NCI-H1417 treated with DMSO at 0.1 percent for 48 hours (cell line): ENCODE measurements around the gene ATG7.
A peak's percentile ranks its signal among the peaks of the same experiment; 100 is the strongest.
"Not testable (repeated sequence)": the region's sequence is repeated elsewhere in the genome, so short reads cannot be mapped to it uniquely, and the experiment has no call there.

Experiments used
- DNase-seq: peaks from one replicate; lab custom pipeline; 2025; lab: John Stamatoyannopoulos, UW

ATG7 gene

DNA sequence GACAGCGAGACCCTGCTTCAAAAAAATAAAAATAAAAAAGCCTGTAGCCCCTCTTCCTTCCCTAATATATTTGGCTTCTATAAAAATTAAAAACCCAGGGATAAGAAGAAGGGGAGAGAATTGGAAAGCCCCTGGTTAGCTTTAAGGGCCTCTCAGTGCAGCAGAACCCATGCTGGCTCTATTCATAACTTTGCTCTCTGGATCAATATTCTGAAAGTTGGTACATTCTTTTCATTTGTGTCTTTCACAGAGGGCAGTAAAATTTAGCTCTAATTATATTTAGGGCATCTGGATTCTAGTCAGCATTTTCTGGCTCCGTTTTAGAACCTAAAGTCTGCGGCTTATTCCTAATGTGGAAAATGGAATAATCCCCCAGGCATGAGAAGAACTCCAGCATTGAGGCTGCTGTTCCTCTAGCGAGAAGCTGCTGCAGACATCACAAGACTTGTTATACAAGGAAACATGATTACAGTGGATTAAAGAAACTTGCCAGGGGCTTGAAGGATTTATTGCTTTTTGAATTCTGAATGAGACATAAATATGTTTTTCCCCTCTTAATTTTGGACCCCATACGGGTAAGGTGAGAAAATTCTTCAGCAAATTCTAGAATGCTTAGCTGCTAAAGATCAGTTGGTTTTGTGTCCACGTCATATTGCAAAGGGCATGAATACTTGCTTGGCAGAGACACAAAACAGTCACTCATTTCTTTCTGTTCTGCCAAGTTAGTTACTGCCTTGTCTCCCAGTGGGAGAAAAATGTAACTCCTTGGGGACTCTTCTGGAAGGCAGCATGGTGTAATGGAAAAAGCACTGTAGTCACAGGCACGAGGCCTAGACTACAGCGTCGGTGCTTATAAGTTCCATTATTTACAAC is 193.8 kb downstream of the ATG7 start:
- no peak for DNase-seq

DNA sequence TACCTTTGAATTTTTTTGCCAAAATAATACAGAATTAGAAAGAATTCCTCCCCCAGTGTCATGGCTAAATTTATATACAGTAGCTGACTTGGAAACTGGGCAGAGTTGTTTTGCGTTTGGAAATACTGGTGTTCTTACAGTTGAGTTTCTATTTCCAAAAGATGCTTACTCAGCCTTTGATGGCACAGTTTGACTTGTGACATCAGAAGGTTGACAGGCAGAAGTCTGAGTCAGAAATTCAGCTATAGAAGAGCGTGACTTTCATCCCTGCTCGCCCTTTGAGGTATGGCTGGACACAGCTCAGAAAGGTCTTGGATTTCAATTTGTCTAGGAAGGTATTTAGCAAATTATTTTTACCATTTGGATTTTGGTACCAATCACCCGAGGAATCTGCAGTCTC is 195.7 kb downstream of the ATG7 start:
- DNase-seq: no peak

DNA sequence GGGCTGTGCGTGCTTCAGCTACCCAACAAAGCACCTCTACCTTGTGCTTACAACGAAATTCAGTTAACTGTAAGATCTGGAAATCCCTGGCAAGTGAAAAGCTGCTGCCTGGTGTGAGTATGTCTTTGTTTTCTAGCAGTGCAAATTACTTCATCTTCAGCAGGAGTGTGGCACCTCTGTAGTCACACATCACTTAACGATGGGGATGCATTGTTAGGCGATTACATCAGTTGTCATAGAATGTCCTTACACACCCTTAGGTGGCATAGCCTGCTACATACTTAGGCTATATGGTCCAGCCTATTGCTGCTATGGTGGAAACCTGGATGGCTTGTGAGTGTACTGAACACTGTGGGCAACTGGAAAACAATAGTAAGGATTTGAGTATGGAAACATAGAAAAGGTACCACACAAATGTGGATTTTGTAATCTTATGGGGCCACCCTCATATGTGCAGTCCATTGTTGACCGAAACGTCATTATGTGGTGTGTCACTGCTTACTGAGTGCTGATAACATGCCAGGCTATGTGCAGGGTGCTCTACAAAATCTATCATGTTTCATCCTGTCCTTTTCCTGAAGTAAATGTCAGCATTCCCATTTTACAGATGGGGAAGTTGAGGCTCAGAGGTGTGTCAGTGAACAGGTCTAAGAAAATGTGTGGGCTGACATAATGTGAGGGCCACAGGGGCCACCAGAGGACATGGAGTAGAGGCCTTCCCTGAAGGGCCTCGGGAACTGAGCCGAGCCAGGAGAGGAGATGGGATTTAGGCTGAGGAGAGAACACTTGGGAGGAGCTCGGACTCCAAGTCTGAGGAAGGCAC is 198.0 kb downstream of the ATG7 start:
- DNase-seq: no peak

DNA sequence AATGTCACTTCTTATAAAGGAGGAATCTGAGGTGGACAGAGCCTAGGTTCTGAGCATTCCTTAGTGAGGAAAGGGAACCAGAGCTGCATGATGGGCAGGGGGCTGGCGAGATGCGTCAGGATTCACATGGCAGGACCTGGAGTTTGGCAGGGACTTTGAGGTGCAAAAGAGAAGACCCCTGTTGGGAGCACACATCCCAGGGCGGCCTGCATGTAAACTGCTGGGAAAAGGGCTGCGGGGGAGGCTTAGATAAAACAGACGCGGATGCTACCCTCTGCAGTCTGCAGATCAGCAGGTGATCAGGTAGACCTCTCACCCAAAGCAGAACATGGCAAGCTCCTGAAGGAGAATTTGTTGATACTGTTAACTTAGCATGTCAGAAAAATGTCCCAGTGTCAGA is 203.1 kb downstream of the ATG7 start:
- no peak for DNase-seq

DNA sequence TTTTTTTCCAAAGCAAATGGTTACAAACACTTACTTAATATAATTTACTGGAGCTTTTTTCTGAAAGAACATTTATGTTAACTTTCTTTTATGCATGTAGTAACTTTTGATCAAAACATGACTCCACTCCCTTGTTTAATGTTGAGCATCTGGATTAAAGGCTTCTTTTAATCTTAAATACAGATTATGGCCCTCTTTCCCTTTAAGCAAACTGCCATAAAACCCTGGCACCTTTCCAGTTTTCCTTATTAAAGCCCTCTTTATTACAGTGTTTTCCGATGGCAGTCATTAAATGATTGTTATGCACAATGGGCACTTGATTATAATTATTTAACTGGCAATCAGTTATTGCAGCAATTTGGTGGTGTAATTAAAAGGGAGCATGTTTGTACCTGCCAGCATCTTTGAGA is 204.5 kb downstream of the ATG7 start:
- DNase-seq: peak; percentile 81

DNA sequence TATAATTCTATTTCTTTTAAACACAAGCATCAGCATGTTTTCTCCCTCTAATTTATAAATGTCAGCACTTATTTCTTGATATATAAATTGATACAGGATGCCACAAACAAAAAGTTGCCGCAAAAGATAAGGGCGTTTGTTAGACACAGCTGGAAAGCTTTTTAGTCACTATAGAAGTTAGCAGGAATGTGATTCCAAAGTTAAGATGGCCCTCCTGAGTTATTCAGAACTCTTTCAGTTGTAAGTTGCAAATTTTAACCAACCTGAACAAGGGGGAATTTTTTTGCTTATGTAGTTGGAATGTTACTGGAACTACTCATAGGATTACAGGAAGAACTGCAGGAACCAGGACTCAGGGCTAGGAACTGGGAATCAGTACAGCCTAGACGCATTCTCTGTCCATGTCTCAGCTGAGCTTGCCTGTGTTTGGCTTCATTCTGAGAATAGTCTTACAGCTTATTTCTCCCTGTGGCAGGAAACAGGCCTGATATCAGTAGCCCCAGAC is 205.3 kb downstream of the ATG7 start:
- DNase-seq: no peak

DNA sequence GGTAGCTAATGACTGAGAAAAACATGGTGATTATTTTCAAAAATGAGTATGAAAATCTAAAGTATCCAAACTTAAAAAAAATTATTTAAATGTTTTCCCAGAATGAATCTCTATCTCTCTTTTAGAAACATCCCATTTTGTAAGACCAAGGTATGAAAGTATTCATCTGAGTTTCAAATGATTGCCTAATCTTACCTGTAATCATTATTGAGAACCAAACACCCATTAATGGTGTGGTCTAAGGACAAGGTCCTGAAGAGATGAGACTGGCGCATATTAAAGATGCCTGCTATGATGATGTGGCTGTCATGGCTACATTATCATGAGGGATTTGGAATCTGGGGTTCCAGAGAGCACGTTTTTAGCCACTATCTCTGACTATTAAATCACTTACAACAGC is 206.0 kb downstream of the ATG7 start:
- DNase-seq: no peak

DNA sequence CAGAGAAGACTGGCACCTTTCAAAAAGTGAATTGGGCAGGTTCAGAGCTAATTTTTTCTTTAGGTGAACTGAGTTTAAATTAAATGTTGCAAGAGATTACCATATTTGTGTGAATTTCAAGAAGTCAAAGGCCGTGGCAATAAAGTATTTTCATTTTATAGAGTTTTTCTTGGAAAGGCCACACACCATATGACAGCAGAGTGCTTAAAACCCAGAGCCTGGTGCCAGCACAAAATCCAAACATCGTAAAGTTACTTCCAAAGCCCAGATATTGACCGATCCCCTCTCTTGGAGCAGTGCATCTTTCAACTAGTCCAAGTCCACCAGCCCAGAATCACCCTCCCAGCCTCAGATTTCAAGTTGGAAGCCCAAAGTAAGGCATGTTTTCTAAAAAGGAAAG is 207.0 kb downstream of the ATG7 start:
- DNase-seq: no peak

DNA sequence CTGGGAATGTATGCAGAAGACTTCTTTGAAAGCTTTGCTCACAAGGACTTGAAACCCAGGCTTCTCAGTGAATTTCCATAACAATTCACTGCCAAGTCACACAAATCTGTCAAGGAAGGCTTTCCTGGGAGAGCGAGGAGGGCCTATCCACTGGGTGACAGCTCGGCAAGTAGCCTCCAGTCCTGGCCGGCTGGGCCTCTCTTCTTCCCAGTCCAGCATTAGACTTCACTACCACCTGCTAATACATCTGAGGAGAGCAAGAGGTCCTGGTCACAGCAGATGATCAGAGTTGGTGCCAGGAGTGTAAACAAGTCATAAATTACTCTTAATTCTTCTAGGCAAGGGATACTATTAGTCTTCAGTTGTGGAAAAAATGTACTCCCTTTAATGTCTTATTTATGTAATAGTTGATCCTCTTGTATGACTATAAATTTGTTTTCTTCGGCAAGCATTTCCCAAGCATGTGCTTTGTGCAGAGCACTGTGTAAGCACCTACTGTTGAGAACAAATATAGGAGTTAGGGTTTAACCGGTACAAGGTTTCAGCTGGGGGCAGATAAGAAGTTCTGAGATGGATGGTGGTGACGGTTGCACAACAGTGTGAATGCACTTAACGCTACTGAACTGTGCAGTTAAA is 208.6 kb downstream of the ATG7 start:
- DNase-seq: no peak

DNA sequence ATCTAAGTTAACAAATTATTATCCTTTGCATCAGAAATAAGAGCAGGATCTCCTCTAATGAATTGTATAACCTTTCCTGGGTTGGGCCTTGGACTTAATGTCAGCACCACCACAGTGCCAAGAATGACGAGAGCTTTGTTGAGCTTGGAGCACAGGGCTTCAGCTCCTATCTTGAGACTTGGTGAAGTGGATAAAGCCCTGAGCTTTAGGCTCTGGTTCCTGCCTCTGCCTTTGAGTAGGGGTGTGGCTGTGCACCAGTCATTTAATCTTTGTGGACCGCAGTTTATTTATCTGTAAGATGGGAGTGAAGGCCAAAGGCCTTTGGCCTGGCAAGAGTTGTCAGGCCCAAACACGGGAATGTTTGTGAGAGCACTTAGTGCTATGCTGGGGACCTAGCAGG is 209.4 kb downstream of the ATG7 start:
- no peak for DNase-seq

DNA sequence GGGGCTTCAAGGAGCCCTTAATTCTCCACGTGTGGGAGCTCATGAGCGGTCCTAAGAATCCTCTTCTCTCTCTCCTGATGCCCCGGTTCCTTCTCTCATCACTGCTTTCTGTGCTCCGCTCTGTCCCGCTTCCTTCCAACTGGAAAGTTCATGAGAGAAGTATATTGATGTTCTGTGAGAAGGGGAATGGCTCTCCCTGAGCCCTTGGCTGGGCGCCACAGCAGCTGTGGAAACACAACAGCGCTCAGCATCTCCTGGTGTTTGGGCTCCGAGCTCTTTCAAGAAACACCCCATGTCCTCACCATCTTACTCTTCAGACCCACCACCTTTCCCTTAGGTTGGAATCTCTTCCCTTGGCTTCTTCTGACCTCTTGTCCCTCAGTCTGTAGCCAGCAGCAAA is 209.8 kb downstream of the ATG7 start:
- DNase-seq: no peak

DNA sequence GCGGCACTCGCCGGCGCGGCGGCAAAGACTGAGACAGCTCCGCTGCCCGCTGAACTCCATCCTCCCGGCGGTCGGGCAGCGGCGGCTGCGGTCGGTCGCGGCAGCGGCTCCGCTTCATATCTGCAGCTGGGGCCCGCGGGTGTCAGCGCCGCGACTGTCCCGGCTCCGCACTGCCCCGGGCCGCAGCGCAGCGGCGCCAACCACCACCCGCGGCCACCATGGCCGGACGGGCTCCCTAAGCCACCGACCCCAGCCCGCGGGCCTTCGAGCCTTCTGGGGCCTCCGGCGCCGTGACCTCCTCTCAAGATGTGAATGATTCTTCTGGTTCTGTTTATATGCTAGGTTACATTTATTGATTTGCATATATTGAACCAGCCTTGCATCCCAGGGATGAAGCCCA is 216.2 kb downstream of the ATG7 start:
- DNase-seq: not testable (repeated sequence)

DNA sequence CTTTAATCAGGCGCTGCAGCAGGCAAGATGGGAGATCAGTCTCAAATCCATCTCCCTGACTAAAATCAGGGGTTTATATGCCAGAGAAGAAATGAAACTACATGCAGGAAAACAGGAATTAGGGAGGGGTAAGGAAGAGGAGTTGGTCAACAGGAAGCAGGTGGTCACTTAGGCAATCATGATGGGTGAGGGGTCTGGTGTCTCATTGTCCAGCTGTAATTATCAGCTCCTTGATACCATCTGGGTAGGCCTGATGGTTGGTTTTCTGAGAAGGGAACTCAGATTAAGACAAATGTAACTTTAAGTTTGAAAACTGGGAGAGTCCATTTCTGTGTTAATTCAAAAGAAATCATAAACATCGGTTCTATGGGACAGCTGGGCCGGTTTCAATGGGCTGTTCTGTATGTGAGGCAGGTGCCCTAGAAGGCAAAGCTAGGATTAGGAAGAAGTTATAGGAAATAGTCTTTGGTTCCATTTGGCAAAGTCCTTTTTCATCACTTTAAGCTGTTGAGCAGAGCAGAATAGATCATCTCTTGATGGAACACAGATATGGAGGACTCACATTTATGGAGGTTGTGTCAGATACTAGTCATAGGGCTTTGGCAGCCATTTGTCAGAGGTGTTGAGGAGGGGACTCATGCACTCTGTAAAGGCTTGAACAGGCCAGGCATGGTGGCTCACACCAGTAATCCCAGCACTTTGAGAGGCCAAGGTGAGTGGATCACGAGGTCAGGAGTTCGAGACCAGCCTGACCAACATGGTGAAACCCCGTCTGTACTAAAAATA is 222.1 kb downstream of the ATG7 start:
- DNase-seq: no peak

DNA sequence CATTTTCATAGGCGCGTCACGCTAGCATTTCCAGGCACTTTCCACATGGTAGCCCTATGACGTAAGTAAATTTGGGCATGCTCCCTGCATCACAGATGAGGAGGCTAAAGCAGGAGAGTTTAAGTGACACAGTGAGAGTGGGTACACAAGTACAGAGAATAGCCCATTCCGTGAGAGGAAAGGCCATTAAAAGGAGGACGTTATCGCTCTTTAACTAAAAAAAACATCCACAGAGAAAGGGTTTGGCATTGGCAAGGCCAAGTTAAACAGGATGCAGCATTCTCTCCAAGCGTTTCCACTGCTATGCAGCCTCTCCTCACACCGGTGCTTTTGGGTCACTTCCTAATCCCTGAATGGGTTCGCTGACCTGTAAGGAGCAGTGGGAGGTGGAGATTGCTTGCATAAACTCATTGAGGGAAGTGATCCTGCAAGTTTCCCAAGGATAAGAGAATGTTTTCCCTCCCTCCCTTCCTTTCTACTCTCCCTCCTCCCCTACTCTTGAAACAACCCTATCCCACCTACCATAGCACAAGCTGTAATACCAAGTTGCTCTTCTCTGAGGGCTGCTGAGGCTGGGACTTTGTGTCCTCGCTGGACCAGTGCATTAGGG is 223.9 kb downstream of the ATG7 start:
- no peak for DNase-seq

DNA sequence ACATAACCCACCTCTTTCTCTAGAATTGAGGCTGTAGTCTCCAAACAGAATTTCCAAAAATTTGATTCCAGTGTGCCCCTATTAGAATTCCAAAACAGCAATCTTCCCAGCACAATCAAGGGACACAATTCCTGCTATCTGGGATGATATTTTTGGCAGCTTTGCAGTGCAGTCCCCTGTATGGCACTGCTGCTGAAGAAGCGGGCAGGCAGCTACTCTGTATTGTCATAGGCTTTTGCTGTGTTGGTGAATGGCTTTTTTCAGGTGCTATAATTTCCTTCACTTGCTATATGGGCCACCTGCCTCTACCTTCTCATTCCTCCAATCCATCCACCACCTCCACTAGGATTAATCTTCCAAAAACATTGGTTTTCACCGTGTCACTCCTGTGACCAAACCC is 226.0 kb downstream of the ATG7 start:
- DNase-seq: no peak

DNA sequence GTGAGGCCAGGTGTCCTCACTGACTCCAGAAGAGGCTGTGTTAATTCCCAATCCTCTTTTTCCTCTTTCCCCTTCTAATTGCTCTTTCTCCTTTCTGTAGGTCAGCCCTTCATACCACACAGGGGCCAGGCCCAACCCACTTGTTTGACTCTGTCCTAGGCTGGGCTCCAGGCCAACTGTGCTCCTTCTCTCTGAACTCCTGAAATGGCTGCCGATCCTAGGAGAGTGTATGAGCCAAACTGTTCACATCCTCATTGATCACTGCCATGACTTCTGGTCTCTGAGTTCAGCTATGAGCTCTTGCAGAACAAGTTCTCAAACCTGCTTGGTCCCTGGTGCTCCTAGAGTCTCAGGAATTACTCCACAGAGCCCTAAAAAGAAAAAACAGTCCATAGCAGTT is 226.4 kb downstream of the ATG7 start:
- no peak for DNase-seq

DNA sequence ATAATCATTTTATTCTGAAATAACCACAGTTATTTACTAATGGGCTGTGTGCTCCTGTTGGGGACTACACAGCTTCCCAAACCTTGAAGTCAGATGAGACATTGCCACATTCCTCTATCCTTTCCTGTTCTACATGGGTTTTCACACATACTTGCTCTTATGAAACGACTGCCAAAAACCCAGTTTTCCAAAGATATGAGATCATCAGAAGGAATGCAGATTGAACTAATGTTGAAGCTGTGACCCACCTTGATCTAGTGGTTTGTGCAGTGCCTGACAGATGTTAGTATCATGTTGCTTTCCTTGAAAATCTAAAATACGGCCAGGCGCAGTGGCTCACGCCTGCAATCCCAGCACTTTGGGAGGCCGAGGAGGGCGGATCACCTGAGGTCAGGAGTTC is 226.9 kb downstream of the ATG7 start:
- DNase-seq: no peak

DNA sequence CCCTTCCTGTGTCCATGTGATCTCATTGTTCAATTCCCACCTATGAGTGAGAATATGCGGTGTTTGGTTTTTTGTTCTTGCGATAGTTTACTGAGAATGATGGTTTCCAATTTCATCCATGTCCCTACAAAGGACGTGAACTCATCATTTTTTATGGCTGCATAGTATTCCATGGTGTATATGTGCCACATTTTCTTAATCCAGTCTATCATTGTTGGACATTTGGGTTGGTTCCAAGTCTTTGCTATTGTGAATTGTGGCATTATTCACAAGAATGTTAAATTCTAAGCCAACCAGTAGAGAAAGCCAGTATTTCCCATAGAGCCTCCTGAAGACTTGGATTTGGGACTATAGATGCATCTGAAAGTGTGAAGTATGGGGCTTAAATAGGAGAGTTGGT is 230.2 kb downstream of the ATG7 start:
- DNase-seq: not testable (repeated sequence)

DNA sequence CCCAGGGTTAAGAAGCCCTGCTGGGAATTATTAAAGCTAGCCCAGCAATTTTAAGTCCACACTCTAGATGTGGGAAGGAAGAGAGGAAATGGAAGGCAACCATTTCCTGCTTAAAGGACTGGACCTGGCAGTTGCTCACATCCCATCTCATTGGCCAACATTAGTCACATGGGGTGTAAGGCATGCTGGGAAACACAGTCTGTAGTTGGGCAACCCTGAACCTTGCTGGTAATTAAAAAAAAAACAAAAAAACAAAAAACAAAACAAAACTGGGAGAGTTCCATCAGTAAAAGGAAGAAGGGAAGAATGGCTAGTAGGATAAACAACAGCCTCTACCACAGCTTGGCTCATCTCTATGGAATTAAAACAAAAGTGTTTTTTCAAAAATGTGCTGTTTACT is 235.5 kb downstream of the ATG7 start:
- DNase-seq: no peak

DNA sequence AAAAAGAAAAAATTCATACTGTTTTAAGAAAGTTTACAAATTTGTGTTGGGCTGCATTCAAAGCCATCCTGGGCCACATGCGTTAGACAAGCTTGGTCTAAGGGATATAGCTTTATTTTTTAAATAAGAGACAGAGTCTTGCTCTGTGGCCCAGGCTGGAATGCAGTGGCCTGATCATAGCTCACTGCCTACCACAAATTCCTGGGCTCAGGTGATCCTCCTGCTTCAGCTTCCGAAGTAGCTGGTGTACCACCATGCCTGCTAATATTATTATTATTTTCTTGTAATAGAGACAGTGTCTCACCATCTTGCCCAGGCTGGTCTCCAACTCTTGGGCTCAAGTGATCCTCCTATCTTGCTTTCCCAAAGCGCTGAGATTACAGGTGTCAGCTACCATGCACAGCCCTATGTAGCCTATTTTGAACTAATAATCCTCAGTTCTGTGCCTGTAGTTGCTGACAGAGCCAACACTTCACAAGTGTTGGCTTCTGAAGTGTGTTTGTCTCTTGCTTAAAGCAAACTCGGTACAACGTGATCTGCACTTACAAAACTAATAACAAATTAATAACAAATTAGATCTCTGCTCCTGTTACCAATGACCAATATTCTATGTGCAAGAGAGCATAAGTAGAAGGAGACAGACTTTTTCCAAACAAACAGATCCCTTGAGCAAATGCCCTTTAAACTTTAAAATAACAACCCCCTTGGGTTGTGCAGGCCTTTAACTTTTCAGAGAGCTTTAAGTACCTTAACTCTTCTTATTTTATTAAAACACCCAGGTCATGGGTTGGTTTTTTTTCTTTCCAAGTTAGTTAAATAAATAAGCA is 236.4 kb downstream of the ATG7 start:
- DNase-seq: no peak
